ENCODE measurements around the gene SYNE1.
"Not testable (repeated sequence)": the region's sequence is repeated elsewhere in the genome, so short reads cannot be mapped to it uniquely, and the experiment has no call there.

Gene SYNE1

GRCh38 chr6:152146385-152146784, 490.8 kb downstream of the SYNE1 start:
- no peak for TF ChIP-seq CTCF (IDR thresholded peaks at IDR 0.05; ENCODE audit: low read depth, low read length, missing control alignments)
- in situ Hi-C loops (cut with HindIII; ENCODE audit: low sequenced_read_pairs): loop anchor here (25.0 kb wide), 1 partner anchor 384 kb away; no protein-coding TSS in a partner anchor
- peak; percentile 67 for DNase-seq (ENCODE audit: low read depth)
- H3K4me3 ChIP-seq (ENCODE audit: low read depth, low read length): no peak overlapping the region

- no peak for DNase-seq (ENCODE audit: low read depth)
- no peak overlapping the region for H3K4me3 ChIP-seq (ENCODE audit: low read depth, low read length)
- no peak for TF ChIP-seq CTCF (IDR thresholded peaks at IDR 0.05; ENCODE audit: low read depth, low read length, missing control alignments)
- in situ Hi-C loops (cut with HindIII; ENCODE audit: low sequenced_read_pairs): loop anchor here (25.0 kb wide), 1 partner anchor 381 kb away; no protein-coding TSS in a partner anchor
These were observed 493.8 kb downstream of the SYNE1 start for GRCh38 chr6:152143359-152143758.

- no peak for DNase-seq (ENCODE audit: low read depth)
- no peak overlapping the region for H3K4me3 ChIP-seq (ENCODE audit: low read depth, low read length)
- in situ Hi-C loops (cut with HindIII; ENCODE audit: low sequenced_read_pairs): loop anchor here (25.0 kb wide), 1 partner anchor 380 kb away; no protein-coding TSS in a partner anchor
- TF ChIP-seq CTCF (IDR thresholded peaks at IDR 0.05; ENCODE audit: low read depth, low read length, missing control alignments): no peak
These were observed 495.1 kb downstream of the SYNE1 start for GRCh38 chr6:152142105-152142504.

GRCh38 chr6:152138344-152138743, 498.8 kb downstream of the SYNE1 start:
- not testable (repeated sequence) for DNase-seq (ENCODE audit: low read depth); H3K4me3 ChIP-seq (ENCODE audit: low read depth, low read length)
- in situ Hi-C loops (cut with HindIII; ENCODE audit: low sequenced_read_pairs): loop anchor here (25.0 kb wide), 1 partner anchor 376 kb away; no protein-coding TSS in a partner anchor

GRCh38 chr6:152136449-152136825, 500.7 kb downstream of the SYNE1 start:
- TF ChIP-seq CTCF (IDR thresholded peaks at IDR 0.05; ENCODE audit: low read depth, low read length, missing control alignments): no peak

GRCh38 chr6:152135755-152136448, 501.3 kb downstream of the SYNE1 start:
- in situ Hi-C loops (cut with HindIII; ENCODE audit: low sequenced_read_pairs): loop anchor here (25.0 kb wide), 1 partner anchor 374 kb away; no protein-coding TSS in a partner anchor
- no peak for DNase-seq (ENCODE audit: low read depth)
- TF ChIP-seq CTCF (IDR thresholded peaks at IDR 0.05; ENCODE audit: low read depth, low read length, missing control alignments): no peak

More at GRCh38 chr6:152136449-152136825, 500.7 kb downstream of the SYNE1 start:
- DNase-seq (ENCODE audit: low read depth): no peak
- no peak overlapping the region for H3K4me3 ChIP-seq (ENCODE audit: low read depth, low read length)
- in situ Hi-C loops (cut with HindIII; ENCODE audit: low sequenced_read_pairs): loop anchor here (25.0 kb wide), 1 partner anchor 374 kb away; no protein-coding TSS in a partner anchor

GRCh38 chr6:152130441-152130840, 506.7 kb downstream of the SYNE1 start:
- no peak for TF ChIP-seq CTCF (IDR thresholded peaks at IDR 0.05; ENCODE audit: low read depth, low read length, missing control alignments)
- in situ Hi-C loops (cut with HindIII; ENCODE audit: low sequenced_read_pairs): loop anchor here (25.0 kb wide), 1 partner anchor 368 kb away; no protein-coding TSS in a partner anchor
- no peak overlapping the region for H3K4me3 ChIP-seq (ENCODE audit: low read depth, low read length)
- DNase-seq (ENCODE audit: low read depth): no peak

More at GRCh38 chr6:152135755-152136448, 501.3 kb downstream of the SYNE1 start:
- no peak overlapping the region for H3K4me3 ChIP-seq (ENCODE audit: low read depth, low read length)
